B cell (primary cell): ENCODE measurements around the gene HAGHL. TPM values are rescaled to one million over a fixed set of nuclear protein-coding genes. Genes with fewer than 3 reads are reported as not detected.
"Not testable (repeated sequence)": the region's sequence is repeated elsewhere in the genome, so short reads cannot be mapped to it uniquely, and the experiment has no call there.

Experiments used
- ATAC-seq: fragments of 200-7000 bp; cut with Tn5 transposase; one replicate; pipeline ENCODE4 v1.10.0; 2021; ENCODE audit warnings: low read depth, mild to moderate bottlenecking, moderate number of reproducible peaks, moderate library complexity
- CTCF ChIA-PET: fragments of 350-600 bp; sonication (Branson Sonifier 250); formaldehyde crosslinking; loops from one replicate; lab custom pipeline; 2021; ENCODE audit warnings: antibody characterized with exemption, inconsistent platforms; lab: Charles Lee
- POLR2A ChIA-PET: fragments of 350-600 bp; sonication (Branson Sonifier 250); formaldehyde crosslinking; loops from one replicate; lab custom pipeline; 2021; ENCODE audit warnings: antibody characterized with exemption; lab: Charles Lee
- DNase-seq: peaks from one replicate; pipeline ENCODE4 v3.0.0; 2013
- H2AFZ ChIP-seq: 2 replicates; pipeline ENCODE4 v1.6.1; 2012; ENCODE audit warnings: mild to moderate bottlenecking, low read depth, low read length; ENCODE audit not compliant: insufficient read depth, poor library complexity, severe bottlenecking
- H3K27ac ChIP-seq, 2 donors: 1 replicate in 1 of 2; 2 replicates in 1 of 2; pipeline ENCODE4 v1.5.1; 2012 to 2013; ENCODE audit warnings: low read length in 2 of 2, mild to moderate bottlenecking in 2 of 2, moderate library complexity in 1 of 2
- H3K27me3 ChIP-seq, 4 experiments: fragments of 200-600 bp in 1 of 4; sonication (generic) in 1 of 4; replicated peaks in 1 of 4; 1 replicate in 2 of 4; 2 replicates in 2 of 4; pipeline versions ENCODE4 v1.6.1 to v1.7.0; 2013 to 2016; ENCODE audit warnings: low read length in 3 of 4, mild to moderate bottlenecking in 2 of 4, mixed read lengths in 1 of 4, moderate library complexity in 1 of 4; ENCODE audit not compliant: insufficient read depth in 4 of 4, control insufficient read depth in 3 of 4; ENCODE audit errors: control extremely low read depth in 1 of 4
- H3K36me3 ChIP-seq, 2 experiments: replicated peaks in 1 of 2; 1 replicate in 1 of 2; 2 replicates in 1 of 2; pipeline versions ENCODE4 v1.6.1 to v1.7.1; 2013; ENCODE audit warnings: low read length in 1 of 2; ENCODE audit not compliant: insufficient read depth in 2 of 2, control insufficient read depth in 1 of 2; ENCODE audit errors: control extremely low read depth in 1 of 2, extremely low read depth in 1 of 2
- H3K4me1 ChIP-seq, 2 donors: fragments of 200-600 bp in 1 of 2; sonication (generic) in 1 of 2; 1 replicate in 1 of 2; 2 replicates in 1 of 2; pipeline versions ENCODE4 v1.5.1 to v1.6.1; 2013 to 2017; ENCODE audit warnings: low read length in 2 of 2; ENCODE audit not compliant: control insufficient read depth in 2 of 2, insufficient read depth in 2 of 2
- H3K4me2 ChIP-seq: replicated peaks from 2 replicates; pipeline ENCODE3; 2012; ENCODE audit warnings: mild to moderate bottlenecking, low read depth, low read length; ENCODE audit not compliant: poor library complexity, severe bottlenecking
- H3K4me3 ChIP-seq, 5 experiments: fragments of 200-600 bp in 1 of 5; sonication (generic) in 1 of 5; 1 replicate in 3 of 5; 2 replicates in 2 of 5; pipeline versions ENCODE4 v1.5.1 to v1.7.0; 2011 to 2016; ENCODE audit warnings: low read length in 4 of 5, mild to moderate bottlenecking in 4 of 5, low read depth in 2 of 5, control low read depth in 1 of 5, moderate library complexity in 1 of 5; ENCODE audit not compliant: insufficient read depth in 1 of 5; ENCODE audit errors: control extremely low read depth in 1 of 5, extremely low read depth in 1 of 5
- H3K79me2 ChIP-seq: fragments of 200-600 bp; sonication (generic); one replicate; pipeline ENCODE4 v1.6.0; 2016; ENCODE audit warnings: low read length; ENCODE audit not compliant: control insufficient read depth, insufficient read depth
- H3K9ac ChIP-seq: fragments of 200-600 bp; sonication (generic); 2 replicates; pipeline ENCODE4 v1.6.1; 2017; ENCODE audit warnings: mild to moderate bottlenecking, low read length, moderate library complexity
- H3K9me3 ChIP-seq, 3 donors: one replicate each; pipeline versions ENCODE4 v1.6.1 to v1.7.1; 2013; ENCODE audit warnings: low read length in 2 of 3; ENCODE audit not compliant: control insufficient read depth in 2 of 3, insufficient read depth in 1 of 3; ENCODE audit errors: control extremely low read depth in 1 of 3
- H4K20me1 ChIP-seq: 2 replicates; pipeline ENCODE4 v1.6.0; 2012; ENCODE audit warnings: mild to moderate bottlenecking, low read length; ENCODE audit not compliant: insufficient read depth, control insufficient read depth, poor library complexity, severe bottlenecking
- H3K27ac Mint-ChIP-seq: one replicate; pipeline ENCODE4 v1.8.0; 2021; ENCODE audit warnings: mixed read lengths
- H3K27me3 Mint-ChIP-seq: one replicate; pipeline ENCODE4 v1.8.0; 2021; ENCODE audit warnings: mixed read lengths
- H3K4me1 Mint-ChIP-seq: one replicate; pipeline ENCODE4 v1.8.0; 2021; ENCODE audit warnings: mixed read lengths
- H3K4me3 Mint-ChIP-seq: one replicate; pipeline ENCODE4 v1.8.0; 2021; ENCODE audit warnings: mixed read lengths
- H3K9me3 Mint-ChIP-seq: one replicate; pipeline ENCODE4 v1.8.0; 2022; ENCODE audit warnings: mixed read lengths; ENCODE audit not compliant: insufficient read depth
- CTCF ChIP-seq: fragments of 200-600 bp; IDR thresholded peaks from one replicate; pipeline ENCODE4 v1.8.0; 2022; ENCODE audit warnings: antibody characterized with exemption, mild to moderate bottlenecking
- EZH2 ChIP-seq: IDR thresholded peaks from 2 replicates; pipeline ENCODE4 v1.6.1; 2012; ENCODE audit warnings: borderline replicate concordance, low read depth, mild to moderate bottlenecking, moderate library complexity, low read length; ENCODE audit not compliant: insufficient read depth, poor library complexity, severe bottlenecking
- WGBS: methylation state at CpG from one replicate; pipeline ENCODE4 v1.1.5; 2013; ENCODE audit warnings: missing lambda C conversion rate; ENCODE audit not compliant: insufficient coverage; 5-methylcytosine and 5-hydroxymethylcytosine counted together
- intact Hi-C: fragments of 100-400 bp; cut with micrococcal nuclease; formaldehyde crosslinking; loops from one replicate; pipeline ENCODE4 v1.10.0; 2022
- polyA plus RNA-seq: library from polyadenylated mRNA; depleted of rRNA; stranded (reverse); fragments of >200 nt; gene quantifications from 2 replicates; pipeline ENCODE4 v1.2.3, GENCODE V29; 2012
- total RNA-seq, 2 donors: library from RNA; stranded (reverse); fragments of 120-200 nt in 1 of 2; gene quantifications; 1 replicate in 1 of 2; 2 replicates in 1 of 2; pipeline versions ENCODE4 v1.2.3 to v1.2.4, GENCODE V29; 2013 to 2022

Gene HAGHL
- total and polyA plus RNA-seq, 2 donors (not counting 1 experiment from before 2014, with no cell fraction given): 32.3 to 87.1 TPM

GRCh38 chr16:751152-752006 is 24.5 kb downstream of the HAGHL start:
- TF ChIP-seq EZH2 (no peak), CTCF (no peak)
- Histone ChIP-seq H3K9ac (no peak overlapping the region), H3K27me3 (no peaks in the 10 kb centered on the region), H2AFZ (no peak overlapping the region), H3K79me2 (no peaks in the 10 kb centered on the region), H3K9me3 (no peaks in the 10 kb centered on the region), H3K27ac (no peak overlapping the region), H3K4me1 (peaks cover 4 to 6% of the 10 kb centered on the region in 2 donors), H4K20me1 (no peaks in the 10 kb centered on the region), H3K36me3 (no peaks in the 10 kb centered on the region), H3K4me3 (no peak overlapping the region), H3K4me2 (no peak overlapping the region)
- ATAC-seq (no peak), DNase-seq (no peak)
- 91% methylated on average over 27 of the region's 39 CpGs for WGBS
- Mint-ChIP-seq H3K27me3 (peaks cover 2% of the 10 kb centered on the region), H3K27ac (no peak overlapping the region), H3K4me1 (peaks cover 1% of the 10 kb centered on the region), H3K4me3 (no peak overlapping the region), H3K9me3 (peaks cover 1% of the 10 kb centered on the region)
- CTCF ChIA-PET: interaction anchor here (2.1 kb wide), 1 partner anchor 11 kb away, joined by 6 read pairs; the partner anchor contains the start of gene CIAO3
- POLR2A ChIA-PET: no interaction called here
- intact Hi-C loops: no loop called here

GRCh38 chr16:752007-752312 is 25.1 kb downstream of the HAGHL start:
- Histone ChIP-seq H4K20me1 (no peaks in the 10 kb centered on the region), H3K4me3 (no peak overlapping the region), H3K4me2 (no peak overlapping the region), H2AFZ (no peak overlapping the region), H3K27ac (no peak overlapping the region), H3K27me3 (no peaks in the 10 kb centered on the region), H3K79me2 (no peaks in the 10 kb centered on the region), H3K4me1 (peaks cover 4 to 6% of the 10 kb centered on the region in 2 donors), H3K9ac (no peak overlapping the region), H3K36me3 (no peaks in the 10 kb centered on the region), H3K9me3 (peaks cover 0 to 4% (median 0%) of the 10 kb centered on the region in 3 donors)
- Mint-ChIP-seq H3K9me3 (peaks cover 3% of the 10 kb centered on the region), H3K4me3 (no peak overlapping the region), H3K27me3 (peaks cover 5% of the 10 kb centered on the region), H3K27ac (no peak overlapping the region), H3K4me1 (peaks cover 1% of the 10 kb centered on the region)
- POLR2A ChIA-PET: no interaction called here
- TF ChIP-seq EZH2 (no peak), CTCF (no peak)
- 87% methylated on average over 6 of the region's 10 CpGs for WGBS
- no peak for DNase-seq
- no peak for ATAC-seq
- intact Hi-C loops: no loop called here
- CTCF ChIA-PET: no interaction called here

- H3K4me1 Mint-ChIP-seq, H3K9me3 ChIP-seq, CTCF ChIA-PET, DNase-seq, H3K27me3 ChIP-seq, H3K79me2 ChIP-seq, H3K27ac ChIP-seq, H4K20me1 ChIP-seq, H3K27ac Mint-ChIP-seq, H3K4me3 ChIP-seq, H3K4me3 Mint-ChIP-seq, H3K4me1 ChIP-seq, H2AFZ ChIP-seq, H3K4me2 ChIP-seq, ATAC-seq, H3K9me3 Mint-ChIP-seq, H3K9ac ChIP-seq, H3K36me3 ChIP-seq, intact Hi-C loops: not testable (repeated sequence)
- 97% methylated on average over 11 of the region's 11 CpGs for WGBS
- H3K27me3 Mint-ChIP-seq: peaks cover 11% of the 10 kb centered on the region
- POLR2A ChIA-PET: interaction anchor here (0.7 kb wide), 1 partner anchor 184 kb away, joined by 3 read pairs; the partner anchor contains the start of gene PIGQ
Observed at GRCh38 chr16:754121-754607, 27.3 kb downstream of the HAGHL start.
